PFSK-1 (cell line): Measurements from ENCODE around the gene SLC25A51.

ENCODE experiments used
- FOXP2 ChIP-seq: optimal IDR thresholded peaks from 2 replicates; pipeline ENCODE3; 2011; ENCODE audit warnings: borderline replicate concordance, control low read depth, inconsistent platforms; ENCODE audit not compliant: insufficient read depth; ENCODE audit errors: extremely low read length, extremely low read depth
- POLR2AphosphoS5 ChIP-seq: IDR thresholded peaks from 2 replicates; pipeline ENCODE4 v1.6.1; 2012; ENCODE audit warnings: low read depth, mild to moderate bottlenecking, control low read depth, low read length, moderate library complexity
- SIN3A ChIP-seq: IDR thresholded peaks from 2 replicates; pipeline ENCODE4 v1.6.1; 2012; ENCODE audit warnings: mild to moderate bottlenecking, low read length, moderate library complexity, borderline replicate concordance; ENCODE audit not compliant: insufficient read depth
- TAF1 ChIP-seq: IDR thresholded peaks from 2 replicates; pipeline ENCODE4 v1.6.1; 2012; ENCODE audit warnings: low read length, control low read depth, borderline replicate concordance; ENCODE audit not compliant: insufficient read depth
- TF ChIP-seq, protein P1 (sequence below), 2 experiments: IDR thresholded peaks; 2 replicates each; pipeline versions ENCODE4 v1.6.1 to v1.8.0; 2011 to 2012; ENCODE audit warnings: low read depth in 2 of 2, low read length in 2 of 2, control low read depth in 1 of 2, inconsistent platforms in 1 of 2, mild to moderate bottlenecking in 1 of 2, moderate library complexity in 1 of 2; ENCODE audit not compliant: insufficient read depth in 1 of 2

The SLC25A51 gene

DNA sequence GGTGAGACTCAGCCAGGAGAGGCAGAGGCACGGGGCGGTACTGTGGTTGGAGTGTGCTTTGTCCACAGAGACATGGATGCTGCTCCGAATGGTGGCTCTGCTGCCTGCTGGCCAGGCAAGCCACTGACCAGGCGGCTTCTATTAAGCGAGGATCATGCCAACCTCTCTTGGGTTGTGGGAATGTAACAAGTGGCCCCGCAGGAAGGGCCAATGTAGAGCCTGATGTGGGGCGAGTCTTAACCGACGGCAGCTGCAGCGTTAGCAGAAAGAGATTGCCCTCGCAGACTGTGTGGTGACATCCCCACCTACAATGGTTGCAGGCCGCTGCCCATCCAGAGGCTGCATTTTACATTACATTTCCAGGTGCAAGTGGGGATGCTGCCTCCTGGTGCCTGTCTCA, 46.6 kb upstream of the SLC25A51 start:
- TF ChIP-seq TAF1: no peak
- no peak for TF ChIP-seq SIN3A
- TF ChIP-seq, protein P1, sequence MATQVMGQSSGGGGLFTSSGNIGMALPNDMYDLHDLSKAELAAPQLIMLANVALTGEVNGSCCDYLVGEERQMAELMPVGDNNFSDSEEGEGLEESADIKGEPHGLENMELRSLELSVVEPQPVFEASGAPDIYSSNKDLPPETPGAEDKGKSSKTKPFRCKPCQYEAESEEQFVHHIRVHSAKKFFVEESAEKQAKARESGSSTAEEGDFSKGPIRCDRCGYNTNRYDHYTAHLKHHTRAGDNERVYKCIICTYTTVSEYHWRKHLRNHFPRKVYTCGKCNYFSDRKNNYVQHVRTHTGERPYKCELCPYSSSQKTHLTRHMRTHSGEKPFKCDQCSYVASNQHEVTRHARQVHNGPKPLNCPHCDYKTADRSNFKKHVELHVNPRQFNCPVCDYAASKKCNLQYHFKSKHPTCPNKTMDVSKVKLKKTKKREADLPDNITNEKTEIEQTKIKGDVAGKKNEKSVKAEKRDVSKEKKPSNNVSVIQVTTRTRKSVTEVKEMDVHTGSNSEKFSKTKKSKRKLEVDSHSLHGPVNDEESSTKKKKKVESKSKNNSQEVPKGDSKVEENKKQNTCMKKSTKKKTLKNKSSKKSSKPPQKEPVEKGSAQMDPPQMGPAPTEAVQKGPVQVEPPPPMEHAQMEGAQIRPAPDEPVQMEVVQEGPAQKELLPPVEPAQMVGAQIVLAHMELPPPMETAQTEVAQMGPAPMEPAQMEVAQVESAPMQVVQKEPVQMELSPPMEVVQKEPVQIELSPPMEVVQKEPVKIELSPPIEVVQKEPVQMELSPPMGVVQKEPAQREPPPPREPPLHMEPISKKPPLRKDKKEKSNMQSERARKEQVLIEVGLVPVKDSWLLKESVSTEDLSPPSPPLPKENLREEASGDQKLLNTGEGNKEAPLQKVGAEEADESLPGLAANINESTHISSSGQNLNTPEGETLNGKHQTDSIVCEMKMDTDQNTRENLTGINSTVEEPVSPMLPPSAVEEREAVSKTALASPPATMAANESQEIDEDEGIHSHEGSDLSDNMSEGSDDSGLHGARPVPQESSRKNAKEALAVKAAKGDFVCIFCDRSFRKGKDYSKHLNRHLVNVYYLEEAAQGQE (IDR thresholded peaks at IDR 0.05; ENCODE audit: insufficient read depth in 1 of 2, low read depth in 2 of 2, low read length in 2 of 2): no peak
- TF ChIP-seq POLR2AphosphoS5: no peak
- TF ChIP-seq FOXP2: no peak

DNA sequence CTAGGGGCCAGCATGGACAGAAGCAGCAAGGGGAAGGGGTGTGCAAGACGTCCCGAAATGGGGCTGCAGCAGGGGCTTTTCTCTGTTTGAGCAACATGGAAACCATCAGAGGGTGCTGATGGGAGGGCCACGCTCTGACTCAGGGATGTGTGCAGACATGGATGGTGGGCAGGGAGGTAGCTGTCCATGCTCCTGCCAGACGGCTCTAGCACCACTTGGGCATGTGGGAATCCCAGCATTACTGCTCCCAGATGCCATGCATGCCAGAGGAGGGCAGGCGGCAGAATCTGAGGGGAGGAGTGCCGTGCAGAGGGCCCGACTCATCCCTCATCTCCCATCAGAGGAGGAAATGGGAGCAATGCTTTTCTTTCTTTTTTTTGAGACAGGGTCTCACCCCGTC, 45.6 kb upstream of the SLC25A51 start:
- TF ChIP-seq TAF1 (no peak), SIN3A (no peak)

DNA sequence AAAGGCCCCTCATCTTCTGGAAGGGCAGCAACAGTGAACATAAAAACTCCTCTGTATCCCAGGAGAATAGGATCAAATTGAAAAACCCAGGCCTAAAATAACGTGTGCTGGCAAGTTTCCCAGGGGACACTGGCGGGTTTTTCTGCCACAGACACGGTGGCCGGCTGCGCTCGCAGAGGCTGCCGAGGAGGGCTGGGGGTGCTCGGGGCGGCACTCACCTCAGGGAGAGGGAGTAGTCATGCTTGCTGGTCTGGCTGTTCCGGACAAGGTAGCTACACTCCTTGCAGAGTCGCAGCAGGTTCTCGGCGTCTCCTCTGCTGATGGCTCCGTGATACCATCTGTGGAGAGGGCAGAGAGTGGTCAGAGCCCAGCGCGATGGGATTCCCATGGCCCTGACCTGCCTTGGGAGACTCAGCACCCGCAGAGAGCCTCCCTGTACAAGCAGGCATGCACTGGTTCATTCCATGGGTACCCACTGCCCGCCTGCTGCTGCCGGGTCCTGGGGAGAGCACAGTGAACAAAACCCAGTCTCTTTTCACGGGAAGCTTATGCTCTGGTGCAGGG, 44.6 kb upstream of the SLC25A51 start:
- TF ChIP-seq SIN3A: no peak
- TF ChIP-seq TAF1: no peak
- TF ChIP-seq POLR2AphosphoS5: no peak
- TF ChIP-seq FOXP2: no peak
- TF ChIP-seq, protein P1 (IDR thresholded peaks at IDR 0.05; ENCODE audit: insufficient read depth in 1 of 2, low read depth in 2 of 2, low read length in 2 of 2): no peak

DNA sequence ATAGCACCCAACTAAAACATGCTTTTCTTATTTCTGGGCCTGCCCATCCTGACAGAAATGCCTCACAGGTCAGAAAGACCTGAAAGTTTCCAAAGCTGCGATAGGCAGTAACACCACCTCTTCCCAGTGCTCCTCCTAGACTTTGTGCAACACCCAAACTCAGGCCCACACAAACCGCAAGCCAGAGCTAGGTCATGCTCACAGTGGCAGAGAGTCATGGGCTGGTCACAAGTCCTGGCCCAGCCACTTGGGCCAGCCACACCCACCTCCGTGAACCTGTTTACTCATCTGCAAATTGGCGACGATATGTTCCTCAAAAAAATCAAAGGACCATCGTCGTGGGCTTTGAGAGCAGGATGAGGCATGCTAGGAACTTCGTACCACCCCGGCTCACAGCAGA, 44.0 kb upstream of the SLC25A51 start:
- TF ChIP-seq POLR2AphosphoS5 (no peak), FOXP2 (no peak), SIN3A (no peak), TAF1 (no peak)
- TF ChIP-seq, protein P1 (IDR thresholded peaks at IDR 0.05; ENCODE audit: insufficient read depth in 1 of 2, low read depth in 2 of 2, low read length in 2 of 2): no peak

DNA sequence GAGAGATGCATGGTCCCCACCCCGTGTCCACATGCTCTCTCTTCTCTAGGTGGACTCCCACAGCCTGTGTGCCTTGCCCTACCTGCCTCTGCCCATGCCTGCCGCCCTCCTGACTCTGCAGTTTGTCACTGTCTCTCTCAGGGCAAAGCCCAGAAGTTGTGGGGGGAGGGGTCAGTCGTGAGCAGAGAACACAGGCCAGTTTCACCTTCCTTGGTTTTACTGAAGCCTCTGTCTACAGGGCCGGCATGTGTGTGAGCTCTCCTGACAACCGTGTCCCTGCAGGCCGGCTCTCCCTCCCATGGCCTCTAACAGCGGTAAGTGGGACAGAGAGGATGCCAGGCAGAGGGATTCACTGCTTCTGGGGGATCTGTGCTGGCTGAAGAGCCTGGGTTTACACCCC, 43.5 kb upstream of the SLC25A51 start:
- TF ChIP-seq SIN3A: no peak
- TF ChIP-seq POLR2AphosphoS5: no peak
- no peak for TF ChIP-seq FOXP2
- TF ChIP-seq TAF1: no peak
- TF ChIP-seq, protein P1 (IDR thresholded peaks at IDR 0.05; ENCODE audit: insufficient read depth in 1 of 2, low read depth in 2 of 2, low read length in 2 of 2): no peak
